ENCODE measurements around the gene KRTAP26-1. TPM values are rescaled to one million over a fixed set of nuclear protein-coding genes. Genes with fewer than 3 reads are reported as not detected.

Gene KRTAP26-1, protein sequence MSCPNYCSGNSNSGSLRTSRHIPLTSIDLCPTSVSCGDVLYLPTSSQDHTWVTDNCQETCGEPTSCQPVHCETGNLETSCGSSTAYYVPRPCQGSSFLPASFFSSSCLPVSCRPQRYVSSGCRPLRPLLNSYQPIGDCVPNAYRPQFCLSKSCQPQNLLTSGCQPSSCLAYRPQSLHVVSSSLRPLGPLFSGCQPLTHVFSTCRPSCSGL
- total RNA-seq = not detected in 3 replicates
- long read RNA-seq = 0 reads

DNA sequence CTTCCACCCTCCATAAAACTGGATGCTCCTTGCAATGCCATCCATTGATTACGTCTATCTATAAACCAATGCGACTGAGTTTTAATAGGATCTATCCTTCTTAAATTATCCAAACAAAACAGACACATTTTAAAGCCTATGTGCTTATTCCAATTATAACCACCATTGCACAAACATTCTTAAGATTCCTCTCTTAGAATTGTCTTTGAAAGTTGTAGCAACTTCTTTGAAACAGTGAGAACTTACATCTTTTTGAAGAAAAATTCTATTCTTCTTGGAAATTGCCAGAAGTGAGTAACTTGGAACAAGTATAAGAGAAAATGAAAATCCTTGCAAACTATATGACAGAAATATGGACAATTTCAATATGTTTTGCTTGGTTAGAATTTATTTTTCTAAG, at the start of gene KRTAP26-1:
Gene KRTAP26-1 (minus strand): TSS at position 101 of the 400 bp plus-strand sequence. CDS start 280 bp downstream, outside the sequence.
- DNase-seq (ENCODE audit: low spot score) = no peak
- Mint-ChIP-seq H3K36me3 (ENCODE audit: low read depth) (no peaks in the 10 kb centered on the region), H3K27ac (ENCODE audit: unreplicated experiment) (no peak within 1 kb of the TSS), H3K4me1 (ENCODE audit: low read depth) (peaks cover 21% of the 10 kb centered on the region), H3K4me3 (ENCODE audit: unreplicated experiment) (no peak within 1 kb of the TSS), H3K9me3 (ENCODE audit: low read depth) (peaks cover 3% of the 10 kb centered on the region), H3K27me3 (ENCODE audit: low read depth) (no peaks in the 10 kb centered on the region)
- TF ChIP-seq, protein P1, sequence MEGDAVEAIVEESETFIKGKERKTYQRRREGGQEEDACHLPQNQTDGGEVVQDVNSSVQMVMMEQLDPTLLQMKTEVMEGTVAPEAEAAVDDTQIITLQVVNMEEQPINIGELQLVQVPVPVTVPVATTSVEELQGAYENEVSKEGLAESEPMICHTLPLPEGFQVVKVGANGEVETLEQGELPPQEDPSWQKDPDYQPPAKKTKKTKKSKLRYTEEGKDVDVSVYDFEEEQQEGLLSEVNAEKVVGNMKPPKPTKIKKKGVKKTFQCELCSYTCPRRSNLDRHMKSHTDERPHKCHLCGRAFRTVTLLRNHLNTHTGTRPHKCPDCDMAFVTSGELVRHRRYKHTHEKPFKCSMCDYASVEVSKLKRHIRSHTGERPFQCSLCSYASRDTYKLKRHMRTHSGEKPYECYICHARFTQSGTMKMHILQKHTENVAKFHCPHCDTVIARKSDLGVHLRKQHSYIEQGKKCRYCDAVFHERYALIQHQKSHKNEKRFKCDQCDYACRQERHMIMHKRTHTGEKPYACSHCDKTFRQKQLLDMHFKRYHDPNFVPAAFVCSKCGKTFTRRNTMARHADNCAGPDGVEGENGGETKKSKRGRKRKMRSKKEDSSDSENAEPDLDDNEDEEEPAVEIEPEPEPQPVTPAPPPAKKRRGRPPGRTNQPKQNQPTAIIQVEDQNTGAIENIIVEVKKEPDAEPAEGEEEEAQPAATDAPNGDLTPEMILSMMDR (IDR thresholded peaks at IDR 0.05) = no peak

DNA sequence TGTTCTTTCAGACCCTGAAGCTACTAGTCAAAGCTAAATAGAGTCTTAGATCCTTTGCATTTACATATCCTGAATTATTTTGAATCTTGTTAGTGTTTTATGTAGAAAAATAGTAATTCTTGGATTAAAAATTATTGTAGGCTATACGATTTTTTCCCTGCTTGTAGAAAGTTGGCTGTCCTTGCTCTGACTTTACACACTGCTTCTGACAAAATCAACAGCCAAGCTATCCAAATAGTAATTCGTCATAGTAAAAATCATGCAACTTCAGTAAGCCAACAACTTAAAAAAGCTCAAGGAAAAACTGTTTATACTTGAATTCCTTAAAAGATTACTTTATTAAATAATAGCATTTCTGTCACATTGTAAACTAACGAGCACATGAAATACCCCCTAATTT, 35.8 kb upstream of the KRTAP26-1 start:
- Mint-ChIP-seq H3K27me3 (ENCODE audit: low read depth) (peaks cover 10% of the 10 kb centered on the region), H3K4me3 (ENCODE audit: unreplicated experiment) (no peak overlapping the region), H3K4me1 (ENCODE audit: low read depth) (no peaks in the 10 kb centered on the region), H3K9me3 (ENCODE audit: low read depth) (no peaks in the 10 kb centered on the region), H3K27ac (ENCODE audit: unreplicated experiment) (no peak overlapping the region), H3K36me3 (ENCODE audit: low read depth) (no peaks in the 10 kb centered on the region)
- TF ChIP-seq, protein P1 (IDR thresholded peaks at IDR 0.05) = no peak
- no peak for DNase-seq (ENCODE audit: low spot score)

DNA sequence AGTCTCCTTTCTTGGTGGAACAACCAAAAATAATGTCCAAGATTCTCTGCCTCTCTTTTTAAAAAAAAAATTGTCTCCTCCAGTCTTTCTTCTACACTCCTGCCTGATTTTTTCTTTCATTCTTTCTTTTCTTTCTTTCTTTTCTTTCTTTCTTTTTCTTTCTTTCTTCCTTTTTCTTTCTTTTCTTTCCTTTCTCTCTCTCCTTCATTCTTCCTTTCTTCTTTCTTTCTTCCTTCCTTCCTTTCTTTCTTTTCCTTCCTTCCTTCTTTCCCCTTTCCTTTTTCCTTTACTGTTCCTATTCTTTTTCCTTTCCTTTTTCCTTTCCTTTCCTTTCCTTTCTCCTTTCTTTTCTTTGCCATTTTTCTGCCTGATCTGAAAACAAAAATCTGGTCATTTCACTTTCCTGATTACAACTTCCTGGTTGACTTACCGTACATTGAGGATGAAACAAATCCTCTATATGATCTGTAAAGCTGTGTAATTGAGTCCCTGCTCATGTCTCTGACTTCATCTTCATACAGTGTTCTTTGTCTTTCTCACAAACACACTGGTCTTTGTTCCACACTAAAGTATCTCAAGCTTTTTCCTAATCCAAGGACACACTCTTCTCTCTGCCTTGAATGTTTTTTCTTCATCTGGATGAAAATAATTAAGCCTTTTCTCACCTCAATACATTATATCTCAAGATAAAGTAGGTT, 34.3 kb upstream of the KRTAP26-1 start:
- Mint-ChIP-seq H3K27ac (ENCODE audit: unreplicated experiment) (no peak overlapping the region), H3K36me3 (ENCODE audit: low read depth) (no peaks in the 10 kb centered on the region), H3K4me1 (ENCODE audit: low read depth) (peaks cover 2% of the 10 kb centered on the region), H3K9me3 (ENCODE audit: low read depth) (no peaks in the 10 kb centered on the region), H3K27me3 (ENCODE audit: low read depth) (peaks cover 5% of the 10 kb centered on the region), H3K4me3 (ENCODE audit: unreplicated experiment) (no peak overlapping the region)
- TF ChIP-seq, protein P1 (IDR thresholded peaks at IDR 0.05) = no peak
- DNase-seq (ENCODE audit: low spot score) = no peak

DNA sequence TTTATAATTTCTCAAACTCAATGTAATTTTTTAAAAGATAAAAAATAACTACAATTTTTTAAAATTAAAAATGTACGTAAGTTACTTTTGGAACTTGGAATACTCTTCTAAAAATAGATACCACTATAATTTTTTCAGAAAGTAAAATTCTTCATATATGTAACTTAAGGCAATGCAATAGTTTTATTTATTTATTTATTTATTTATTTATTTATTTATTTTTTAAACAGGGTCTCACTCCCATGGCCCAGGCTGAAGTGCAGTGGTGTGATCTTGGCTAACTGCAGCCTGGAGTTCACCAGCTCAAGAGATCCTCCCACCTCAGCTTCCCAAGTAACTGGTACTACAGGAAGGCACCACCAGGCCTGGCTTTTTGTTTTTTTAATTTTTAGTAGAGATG, 31.4 kb upstream of the KRTAP26-1 start:
- TF ChIP-seq, protein P1 (IDR thresholded peaks at IDR 0.05) = no peak
- Mint-ChIP-seq H3K4me1 (ENCODE audit: low read depth) (peaks cover 4% of the 10 kb centered on the region), H3K36me3 (ENCODE audit: low read depth) (no peaks in the 10 kb centered on the region), H3K27ac (ENCODE audit: unreplicated experiment) (no peak overlapping the region), H3K27me3 (ENCODE audit: low read depth) (peaks cover 3% of the 10 kb centered on the region), H3K9me3 (ENCODE audit: low read depth) (no peaks in the 10 kb centered on the region), H3K4me3 (ENCODE audit: unreplicated experiment) (no peak overlapping the region)
- no peak for DNase-seq (ENCODE audit: low spot score)

DNA sequence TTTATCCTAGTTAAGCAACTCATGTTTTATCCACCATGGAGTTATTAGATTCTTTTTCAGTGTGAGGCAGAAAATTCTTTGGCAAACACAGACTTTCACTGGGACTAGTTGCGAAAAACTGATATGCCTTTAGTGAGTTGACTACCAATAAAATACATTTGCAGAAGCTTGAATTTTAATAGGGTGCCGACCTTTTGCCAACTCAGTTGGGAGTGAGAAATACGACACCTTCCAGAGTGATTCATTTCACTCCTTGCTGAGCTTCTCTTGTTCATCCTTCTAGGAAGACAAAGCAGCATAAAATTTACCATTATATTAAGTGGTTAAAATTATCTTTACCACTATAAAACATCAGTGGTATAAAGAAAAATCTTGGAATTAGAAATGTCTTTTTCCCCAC, 29.5 kb upstream of the KRTAP26-1 start:
- H3K27ac Mint-ChIP-seq (ENCODE audit: unreplicated experiment) = no peak overlapping the region
- no peaks in the 10 kb centered on the region for H3K27me3 Mint-ChIP-seq (ENCODE audit: low read depth)
- TF ChIP-seq, protein P1 (IDR thresholded peaks at IDR 0.05) = no peak
- no peak overlapping the region for H3K4me3 Mint-ChIP-seq (ENCODE audit: unreplicated experiment)
- DNase-seq (ENCODE audit: low spot score) = no peak
- H3K9me3 Mint-ChIP-seq (ENCODE audit: low read depth) = peaks cover 5% of the 10 kb centered on the region
- H3K36me3 Mint-ChIP-seq (ENCODE audit: low read depth) = no peaks in the 10 kb centered on the region
- H3K4me1 Mint-ChIP-seq (ENCODE audit: low read depth) = peaks cover 4% of the 10 kb centered on the region

Data from chondrocyte (in vitro differentiated cells).